ENCODE data around the gene NFIX. TPM values are rescaled to one million over a fixed set of nuclear protein-coding genes. Genes with fewer than 3 reads are reported as not detected.

Gene NFIX
- total and polyA plus RNA-seq, 9 of the 15 experiments (the other 6 are each of a cell fraction or from before 2014, with no cell fraction given) = 0.28 to 26.8 (median 5.4) TPM

- TF ChIP-seq LARP7 (IDR thresholded peaks at IDR 0.05) (0 out of 2 replicates have a peak, but pooled peaks have one; percentile 42), ELF1 (tag; IDR thresholded peaks at IDR 0.05) (no peak), ZNF408 (CRISPR knock-in tag; IDR thresholded peaks at IDR 0.05; ENCODE audit: low read depth) (no peak), ZBTB33 (CRISPR knock-in tag; IDR thresholded peaks at IDR 0.05) (peak; percentile 55; the same call in 1 of the 2 replicates), HMGN3 (IDR thresholded peaks at IDR 0.05; ENCODE audit: borderline replicate concordance, extremely low read depth, insufficient read length, low read depth, low read length) (no peak), EP400 (IDR thresholded peaks at IDR 0.05) (peak; percentile 68; the same call in 1 of the 2 replicates), DPF2 (IDR thresholded peaks at IDR 0.05) (no peak), EHMT2 (IDR thresholded peaks at IDR 0.05) (no peak), ZNF124 (CRISPR knock-in tag; IDR thresholded peaks at IDR 0.05) (no peak), GTF2A2 (tag; IDR thresholded peaks at IDR 0.05) (no peak), BRCA1 (IDR thresholded peaks at IDR 0.05) (no peak), BRCA1 (CRISPR knock-in tag; IDR thresholded peaks at IDR 0.05) (no peak; the same call in 1 of the 2 replicates), HDAC2 (IDR thresholded peaks at IDR 0.05) (0 out of 2 replicates have a peak, but pooled peaks have one; percentile 25)
- TF ChIP-seq, protein P1, sequence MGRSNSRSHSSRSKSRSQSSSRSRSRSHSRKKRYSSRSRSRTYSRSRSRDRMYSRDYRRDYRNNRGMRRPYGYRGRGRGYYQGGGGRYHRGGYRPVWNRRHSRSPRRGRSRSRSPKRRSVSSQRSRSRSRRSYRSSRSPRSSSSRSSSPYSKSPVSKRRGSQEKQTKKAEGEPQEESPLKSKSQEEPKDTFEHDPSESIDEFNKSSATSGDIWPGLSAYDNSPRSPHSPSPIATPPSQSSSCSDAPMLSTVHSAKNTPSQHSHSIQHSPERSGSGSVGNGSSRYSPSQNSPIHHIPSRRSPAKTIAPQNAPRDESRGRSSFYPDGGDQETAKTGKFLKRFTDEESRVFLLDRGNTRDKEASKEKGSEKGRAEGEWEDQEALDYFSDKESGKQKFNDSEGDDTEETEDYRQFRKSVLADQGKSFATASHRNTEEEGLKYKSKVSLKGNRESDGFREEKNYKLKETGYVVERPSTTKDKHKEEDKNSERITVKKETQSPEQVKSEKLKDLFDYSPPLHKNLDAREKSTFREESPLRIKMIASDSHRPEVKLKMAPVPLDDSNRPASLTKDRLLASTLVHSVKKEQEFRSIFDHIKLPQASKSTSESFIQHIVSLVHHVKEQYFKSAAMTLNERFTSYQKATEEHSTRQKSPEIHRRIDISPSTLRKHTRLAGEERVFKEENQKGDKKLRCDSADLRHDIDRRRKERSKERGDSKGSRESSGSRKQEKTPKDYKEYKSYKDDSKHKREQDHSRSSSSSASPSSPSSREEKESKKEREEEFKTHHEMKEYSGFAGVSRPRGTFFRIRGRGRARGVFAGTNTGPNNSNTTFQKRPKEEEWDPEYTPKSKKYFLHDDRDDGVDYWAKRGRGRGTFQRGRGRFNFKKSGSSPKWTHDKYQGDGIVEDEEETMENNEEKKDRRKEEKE (IDR thresholded peaks at IDR 0.05; ENCODE audit: borderline replicate concordance in 1 of 2, control insufficient read depth in 1 of 2, low read depth in 2 of 2, low read length in 1 of 2) = no peak
- TF ChIP-seq, protein P2, sequence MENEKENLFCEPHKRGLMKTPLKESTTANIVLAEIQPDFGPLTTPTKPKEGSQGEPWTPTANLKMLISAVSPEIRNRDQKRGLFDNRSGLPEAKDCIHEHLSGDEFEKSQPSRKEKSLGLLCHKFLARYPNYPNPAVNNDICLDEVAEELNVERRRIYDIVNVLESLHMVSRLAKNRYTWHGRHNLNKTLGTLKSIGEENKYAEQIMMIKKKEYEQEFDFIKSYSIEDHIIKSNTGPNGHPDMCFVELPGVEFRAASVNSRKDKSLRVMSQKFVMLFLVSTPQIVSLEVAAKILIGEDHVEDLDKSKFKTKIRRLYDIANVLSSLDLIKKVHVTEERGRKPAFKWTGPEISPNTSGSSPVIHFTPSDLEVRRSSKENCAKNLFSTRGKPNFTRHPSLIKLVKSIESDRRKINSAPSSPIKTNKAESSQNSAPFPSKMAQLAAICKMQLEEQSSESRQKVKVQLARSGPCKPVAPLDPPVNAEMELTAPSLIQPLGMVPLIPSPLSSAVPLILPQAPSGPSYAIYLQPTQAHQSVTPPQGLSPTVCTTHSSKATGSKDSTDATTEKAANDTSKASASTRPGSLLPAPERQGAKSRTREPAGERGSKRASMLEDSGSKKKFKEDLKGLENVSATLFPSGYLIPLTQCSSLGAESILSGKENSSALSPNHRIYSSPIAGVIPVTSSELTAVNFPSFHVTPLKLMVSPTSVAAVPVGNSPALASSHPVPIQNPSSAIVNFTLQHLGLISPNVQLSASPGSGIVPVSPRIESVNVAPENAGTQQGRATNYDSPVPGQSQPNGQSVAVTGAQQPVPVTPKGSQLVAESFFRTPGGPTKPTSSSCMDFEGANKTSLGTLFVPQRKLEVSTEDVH (IDR thresholded peaks at IDR 0.05; ENCODE audit: low read depth, partially characterized antibody) = no peak
- TF ChIP-seq, protein P3, sequence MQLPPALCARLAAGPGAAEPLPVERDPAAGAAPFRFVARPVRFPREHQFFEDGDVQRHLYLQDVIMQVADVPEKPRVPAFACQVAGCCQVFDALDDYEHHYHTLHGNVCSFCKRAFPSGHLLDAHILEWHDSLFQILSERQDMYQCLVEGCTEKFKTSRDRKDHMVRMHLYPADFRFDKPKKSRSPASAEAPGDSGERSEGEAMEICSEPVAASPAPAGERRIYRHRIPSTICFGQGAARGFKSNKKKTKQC (CRISPR knock-in tag; IDR thresholded peaks at IDR 0.05) = peak; percentile 76
- TF ChIP-seq, protein P4, sequence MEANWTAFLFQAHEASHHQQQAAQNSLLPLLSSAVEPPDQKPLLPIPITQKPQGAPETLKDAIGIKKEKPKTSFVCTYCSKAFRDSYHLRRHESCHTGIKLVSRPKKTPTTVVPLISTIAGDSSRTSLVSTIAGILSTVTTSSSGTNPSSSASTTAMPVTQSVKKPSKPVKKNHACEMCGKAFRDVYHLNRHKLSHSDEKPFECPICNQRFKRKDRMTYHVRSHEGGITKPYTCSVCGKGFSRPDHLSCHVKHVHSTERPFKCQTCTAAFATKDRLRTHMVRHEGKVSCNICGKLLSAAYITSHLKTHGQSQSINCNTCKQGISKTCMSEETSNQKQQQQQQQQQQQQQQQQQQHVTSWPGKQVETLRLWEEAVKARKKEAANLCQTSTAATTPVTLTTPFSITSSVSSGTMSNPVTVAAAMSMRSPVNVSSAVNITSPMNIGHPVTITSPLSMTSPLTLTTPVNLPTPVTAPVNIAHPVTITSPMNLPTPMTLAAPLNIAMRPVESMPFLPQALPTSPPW (CRISPR knock-in tag; IDR thresholded peaks at IDR 0.05) = peak; percentile 84
Measured at GRCh38 chr19:12994701-12995595, at the start of gene NFIX (continued).
